Liver (tissue), 9 donors: ENCODE data around the gene CLDN3. TPM values are rescaled to one million over a fixed set of nuclear protein-coding genes. Genes with fewer than 3 reads are reported as not detected.
A peak's percentile ranks its signal among the peaks of the same experiment; 100 is the strongest.

Source experiments
- DNase-seq: peaks from one replicate; pipeline ENCODE4 v3.0.0-alpha.2; 2017; ENCODE audit warnings: low spot score
- H3K27ac ChIP-seq, 2 donors: one replicate each; pipeline ENCODE4 v1.7.0; 2013; ENCODE audit warnings: inconsistent platforms in 2 of 2, low read length in 2 of 2, control low read depth in 1 of 2, low read depth in 1 of 2, mild to moderate bottlenecking in 1 of 2
- H3K27me3 ChIP-seq, 4 donors: one replicate each; pipeline versions ENCODE4 v1.6.1 to v1.7.0; 2013; ENCODE audit warnings: low read length in 3 of 4, inconsistent platforms in 1 of 4, mild to moderate bottlenecking in 1 of 4, moderate library complexity in 1 of 4; ENCODE audit not compliant: control insufficient read depth in 4 of 4, insufficient read depth in 4 of 4
- H3K36me3 ChIP-seq, 4 donors: one replicate each; pipeline versions ENCODE4 v1.6.1 to v1.7.0; 2013; ENCODE audit warnings: low read length in 3 of 4, mild to moderate bottlenecking in 3 of 4, low read depth in 1 of 4, moderate library complexity in 1 of 4; ENCODE audit not compliant: control insufficient read depth in 4 of 4, insufficient read depth in 3 of 4
- H3K4me1 ChIP-seq, 4 donors: one replicate each; pipeline versions ENCODE4 v1.6.1 to v1.7.0; 2013; ENCODE audit warnings: low read length in 3 of 4, mild to moderate bottlenecking in 3 of 4, moderate library complexity in 1 of 4; ENCODE audit not compliant: control insufficient read depth in 4 of 4, insufficient read depth in 4 of 4
- H3K4me3 ChIP-seq, 3 donors: one replicate each; pipeline versions ENCODE4 v1.6.1 to v1.7.0; 2013; ENCODE audit warnings: low read length in 3 of 3, control low read depth in 1 of 3, low read depth in 1 of 3, mild to moderate bottlenecking in 1 of 3
- H3K9ac ChIP-seq, 2 donors: one replicate each; pipeline ENCODE4 v1.7.0; 2013; ENCODE audit warnings: low read length in 2 of 2, mild to moderate bottlenecking in 2 of 2, moderate library complexity in 2 of 2, control low read depth in 1 of 2, low read depth in 1 of 2
- H3K9me3 ChIP-seq, 4 donors: one replicate each; pipeline versions ENCODE4 v1.6.1 to v1.7.0; 2013; ENCODE audit warnings: low read length in 3 of 4; ENCODE audit not compliant: control insufficient read depth in 4 of 4
- CTCF ChIP-seq: fragments of 150-350 bp; IDR thresholded peaks from 2 replicates; pipeline ENCODE4 v1.5.1; 2017; ENCODE audit warnings: improper control_type of control experiment, low read depth, low read length; ENCODE audit not compliant: missing input control
- EGR1 ChIP-seq, 2 donors: IDR thresholded peaks; 2 replicates each; pipeline ENCODE4 v1.6.1; 2016 to 2018; ENCODE audit warnings: antibody characterized with exemption in 2 of 2, low read depth in 2 of 2
- FOXA1 ChIP-seq: IDR thresholded peaks from 2 replicates; pipeline ENCODE4 v1.6.1; 2016; ENCODE audit warnings: antibody characterized with exemption
- FOXA2 ChIP-seq: IDR thresholded peaks from 2 replicates; pipeline ENCODE4 v1.6.1; 2016; ENCODE audit warnings: antibody characterized with exemption
- GABPA ChIP-seq, 2 donors: IDR thresholded peaks in 1 of 2; conservative IDR thresholded peaks in 1 of 2; 2 replicates each; pipeline ENCODE4 v1.6.1; 2016; ENCODE audit warnings: antibody characterized with exemption in 2 of 2, mild to moderate bottlenecking in 1 of 2, moderate library complexity in 1 of 2
- HNF4A ChIP-seq, 2 donors: conservative IDR thresholded peaks; 2 replicates each; pipeline ENCODE4 v1.6.1; 2016; ENCODE audit warnings: antibody characterized with exemption in 2 of 2, mild to moderate bottlenecking in 2 of 2
- HNF4G ChIP-seq: IDR thresholded peaks from 2 replicates; pipeline ENCODE4 v1.6.1; 2016; ENCODE audit warnings: antibody characterized with exemption
- JUND ChIP-seq, 2 donors: IDR thresholded peaks; 2 replicates each; pipeline ENCODE4 v1.6.1; 2016; ENCODE audit warnings: antibody characterized with exemption in 2 of 2
- NR2F2 ChIP-seq: IDR thresholded peaks from 2 replicates; pipeline ENCODE4 v1.6.1; 2016; ENCODE audit warnings: antibody characterized with exemption
- RAD21 ChIP-seq, 2 donors: IDR thresholded peaks; 2 replicates each; pipeline ENCODE4 v1.6.1; 2016; ENCODE audit warnings: antibody characterized with exemption in 2 of 2, mild to moderate bottlenecking in 2 of 2
- RXRA ChIP-seq, 2 donors: IDR thresholded peaks; 2 replicates each; pipeline ENCODE4 v1.6.1; 2017 to 2018; ENCODE audit warnings: antibody characterized with exemption in 2 of 2, mild to moderate bottlenecking in 1 of 2
- SP1 ChIP-seq: IDR thresholded peaks from 2 replicates; pipeline ENCODE4 v1.6.1; 2018; ENCODE audit warnings: antibody characterized with exemption, mild to moderate bottlenecking
- TAF1 ChIP-seq: conservative IDR thresholded peaks from 2 replicates; pipeline ENCODE4 v1.6.1; 2016; ENCODE audit warnings: antibody characterized with exemption, mild to moderate bottlenecking
- YY1 ChIP-seq: IDR thresholded peaks from 2 replicates; pipeline ENCODE4 v1.6.1; 2016; ENCODE audit warnings: antibody characterized with exemption, mild to moderate bottlenecking
- ZBTB33 ChIP-seq: IDR thresholded peaks from 2 replicates; pipeline ENCODE4 v1.6.1; 2016; ENCODE audit warnings: antibody characterized with exemption
- WGBS: extraction: QIAGEN DNeasy Blood & Tissue Kit; methylation state at CpG from one replicate; pipeline ENCODE4 v1.1.7; 2013; 5-methylcytosine and 5-hydroxymethylcytosine counted together
- polyA plus RNA-seq, 2 donors: library from polyadenylated mRNA; stranded (reverse) in 1 of 2; unstranded in 1 of 2; fragments of 200-250 nt in 1 of 2; fragments of >200 nt in 1 of 2; fragmentation: Nextera tagmentation in 1 of 2; extraction: Ambion mirVana in 1 of 2; gene quantifications; one replicate each; pipeline versions ENCODE4 v1.2.1 to v1.2.3, GENCODE V29; 2013 to 2015
- total RNA-seq, 2 donors: library from RNA; depleted of rRNA; stranded (reverse); fragments of >200 nt; gene quantifications; one replicate each; pipeline ENCODE4 v1.2.3, GENCODE V29; 2014
- TF ChIP-seq, protein P1 (sequence below): IDR thresholded peaks from 2 replicates; pipeline ENCODE4 v1.6.1; 2016; ENCODE audit warnings: antibody characterized with exemption
- TF ChIP-seq, protein P2 (sequence below): IDR thresholded peaks from 2 replicates; pipeline ENCODE4 v1.6.1; 2016; ENCODE audit warnings: antibody characterized with exemption
- TF ChIP-seq, protein P3 (sequence below): IDR thresholded peaks from 2 replicates; pipeline ENCODE4 v1.6.1; 2016; ENCODE audit warnings: antibody characterized with exemption, mild to moderate bottlenecking
- donor health status: healthy.
- donor health status: healthy.
- donor health status: healthy.
- donor health status: healthy.
- donor health status: healthy.

The CLDN3 gene
- total and polyA plus RNA-seq, 4 donors: 3.6 to 43.0 (median 22.9) TPM

- TF ChIP-seq, protein P1, sequence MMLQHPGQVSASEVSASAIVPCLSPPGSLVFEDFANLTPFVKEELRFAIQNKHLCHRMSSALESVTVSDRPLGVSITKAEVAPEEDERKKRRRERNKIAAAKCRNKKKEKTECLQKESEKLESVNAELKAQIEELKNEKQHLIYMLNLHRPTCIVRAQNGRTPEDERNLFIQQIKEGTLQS: no peak
- no peak for TF ChIP-seq FOXA2
- TF ChIP-seq TAF1: no peak
- TF ChIP-seq YY1: no peak
- no peak for TF ChIP-seq SP1
- no peak for TF ChIP-seq RXRA (IDR thresholded peaks at IDR 0.05)
- no peak for TF ChIP-seq NR2F2
- no peak for TF ChIP-seq FOXA1
- TF ChIP-seq HNF4G: no peak
- TF ChIP-seq ZBTB33: no peak
- TF ChIP-seq, protein P2, sequence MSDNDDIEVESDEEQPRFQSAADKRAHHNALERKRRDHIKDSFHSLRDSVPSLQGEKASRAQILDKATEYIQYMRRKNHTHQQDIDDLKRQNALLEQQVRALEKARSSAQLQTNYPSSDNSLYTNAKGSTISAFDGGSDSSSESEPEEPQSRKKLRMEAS: no peak
- TF ChIP-seq JUND (IDR thresholded peaks at IDR 0.05): no peak
- TF ChIP-seq, protein P3, sequence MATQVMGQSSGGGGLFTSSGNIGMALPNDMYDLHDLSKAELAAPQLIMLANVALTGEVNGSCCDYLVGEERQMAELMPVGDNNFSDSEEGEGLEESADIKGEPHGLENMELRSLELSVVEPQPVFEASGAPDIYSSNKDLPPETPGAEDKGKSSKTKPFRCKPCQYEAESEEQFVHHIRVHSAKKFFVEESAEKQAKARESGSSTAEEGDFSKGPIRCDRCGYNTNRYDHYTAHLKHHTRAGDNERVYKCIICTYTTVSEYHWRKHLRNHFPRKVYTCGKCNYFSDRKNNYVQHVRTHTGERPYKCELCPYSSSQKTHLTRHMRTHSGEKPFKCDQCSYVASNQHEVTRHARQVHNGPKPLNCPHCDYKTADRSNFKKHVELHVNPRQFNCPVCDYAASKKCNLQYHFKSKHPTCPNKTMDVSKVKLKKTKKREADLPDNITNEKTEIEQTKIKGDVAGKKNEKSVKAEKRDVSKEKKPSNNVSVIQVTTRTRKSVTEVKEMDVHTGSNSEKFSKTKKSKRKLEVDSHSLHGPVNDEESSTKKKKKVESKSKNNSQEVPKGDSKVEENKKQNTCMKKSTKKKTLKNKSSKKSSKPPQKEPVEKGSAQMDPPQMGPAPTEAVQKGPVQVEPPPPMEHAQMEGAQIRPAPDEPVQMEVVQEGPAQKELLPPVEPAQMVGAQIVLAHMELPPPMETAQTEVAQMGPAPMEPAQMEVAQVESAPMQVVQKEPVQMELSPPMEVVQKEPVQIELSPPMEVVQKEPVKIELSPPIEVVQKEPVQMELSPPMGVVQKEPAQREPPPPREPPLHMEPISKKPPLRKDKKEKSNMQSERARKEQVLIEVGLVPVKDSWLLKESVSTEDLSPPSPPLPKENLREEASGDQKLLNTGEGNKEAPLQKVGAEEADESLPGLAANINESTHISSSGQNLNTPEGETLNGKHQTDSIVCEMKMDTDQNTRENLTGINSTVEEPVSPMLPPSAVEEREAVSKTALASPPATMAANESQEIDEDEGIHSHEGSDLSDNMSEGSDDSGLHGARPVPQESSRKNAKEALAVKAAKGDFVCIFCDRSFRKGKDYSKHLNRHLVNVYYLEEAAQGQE: no peak
- TF ChIP-seq HNF4A (conservative IDR thresholded peaks at IDR 0.05): no peak
- no peak for TF ChIP-seq RAD21 (IDR thresholded peaks at IDR 0.05)
- no peak for TF ChIP-seq GABPA (IDR thresholded peaks at IDR 0.05 in 1 of 2, conservative IDR thresholded peaks at IDR 0.05 in 1 of 2)
- TF ChIP-seq EGR1 (IDR thresholded peaks at IDR 0.05; ENCODE audit: low read depth in 2 of 2): no peak
- no peak for TF ChIP-seq CTCF
- no peaks in the 10 kb centered on the region for H3K9me3 ChIP-seq
- H3K27ac ChIP-seq: peak overlapping the region; percentile 4 to 39
- H3K27me3 ChIP-seq: no peaks in the 10 kb centered on the region
- peaks cover 0 to 14% (median under 1%) of the 10 kb centered on the region in 4 donors for H3K36me3 ChIP-seq
- 88% methylated on average over 5 of the region's 5 CpGs for WGBS
- H3K9ac ChIP-seq: no peak overlapping the region
- H3K4me1 ChIP-seq: peaks cover 0 to 31% (median 16%) of the 10 kb centered on the region in 4 donors
- H3K4me3 ChIP-seq: no peak overlapping the region
- DNase-seq: no peak
Observed at GRCh38 chr7:73740771-73741170, 29.3 kb downstream of the CLDN3 start.
